ENCODE measurements around the gene ATXN7. TPM values are rescaled to one million over a fixed set of nuclear protein-coding genes. Genes with fewer than 3 reads are reported as not detected.

The ATXN7 gene
- total RNA-seq, 4 donors from 2014 or later = 6.1 to 28.2 (median 20.2) TPM

DNA sequence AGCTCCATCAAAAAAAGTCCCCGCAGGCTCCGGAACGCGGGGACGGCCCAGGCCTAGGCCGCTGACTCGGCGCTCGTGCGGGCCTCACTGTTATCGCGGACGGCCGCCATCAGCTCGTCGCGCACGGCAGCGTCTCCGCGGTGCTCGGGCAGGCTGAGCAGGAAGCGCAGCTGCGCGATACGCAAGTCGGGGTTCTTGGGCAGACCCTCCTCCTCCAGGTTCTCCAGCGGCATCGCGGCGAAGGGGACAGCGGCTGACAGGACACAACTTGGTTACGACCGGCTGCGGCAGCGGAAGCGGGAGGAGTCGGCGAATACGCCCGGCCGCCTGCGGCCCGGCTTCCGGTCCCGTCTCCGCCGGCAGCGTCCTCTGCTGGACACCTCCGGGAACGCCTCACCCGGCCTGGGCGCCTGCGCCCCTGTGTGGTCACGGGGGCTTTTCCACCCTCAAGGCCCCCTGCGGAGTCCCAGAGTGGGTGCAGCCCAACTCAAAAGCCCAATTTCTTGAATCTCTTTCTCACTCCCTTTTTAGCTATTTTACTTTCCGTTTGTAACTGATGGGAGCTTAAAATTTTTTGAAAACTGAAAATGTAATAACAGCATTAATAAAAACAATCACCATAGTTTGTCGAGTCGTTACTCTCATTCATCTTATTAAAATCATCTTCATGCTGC, 159.7 kb downstream of the ATXN7 start, which contains the start of gene PSMD6:
TSS of gene PSMD6 (minus strand) at position 308 of the 674 bp plus-strand sequence. CDS start at position 233, 75 bp downstream.
- intact Hi-C loops (cut with DNase I) = no loop called here
- Histone ChIP-seq H3K27me3 (no peaks in the 10 kb centered on the region), H3K9me3 (no peaks in the 10 kb centered on the region), H3K27ac (peak within 1 kb of the TSS; percentile 82 to 90 (median 86)), H3K36me3 (peaks cover 2 to 34% (median 3%) of the 10 kb centered on the region in 3 donors), H3K4me1 (peaks cover 7 to 31% (median 16%) of the 10 kb centered on the region in 3 donors), H3K4me3 (peak within 1 kb of the TSS; percentile 59 to 97 (median 74))
- TF ChIP-seq CTCF (IDR thresholded peaks at IDR 0.05) (peak; percentile 98 to 99 (median 99)), POLR2A (IDR thresholded peaks at IDR 0.05) (peak in 2 of 4 donors; percentile 11 to 35)
- DNase-seq = peak; percentile 36
- whole genome bisulfite sequencing, 2 donors = 2% methylated on average over 16 to 25 of the region's 59 CpGs

DNA sequence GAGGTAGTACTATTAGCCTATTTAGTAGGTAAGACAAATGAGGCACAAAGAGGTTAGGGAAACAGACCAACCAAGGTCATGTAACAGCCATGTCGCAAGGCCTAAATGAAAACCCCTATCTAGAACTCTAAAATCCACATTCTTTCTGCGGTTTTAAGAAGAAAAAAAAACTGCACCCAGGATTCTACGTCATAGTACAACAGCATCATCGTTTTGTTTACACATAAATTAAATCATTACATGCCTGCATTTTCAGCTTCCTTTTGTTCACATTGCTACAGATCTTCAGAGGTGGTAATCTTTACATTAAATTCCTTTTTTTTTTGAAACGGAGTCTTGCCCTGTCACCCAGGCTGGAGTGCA, 160.2 kb downstream of the ATXN7 start:
- H3K36me3 ChIP-seq = peaks cover 0 to 29% (median under 1%) of the 10 kb centered on the region in 3 donors
- H3K4me3 ChIP-seq = peak overlapping the region; percentile 59 to 97 (median 74)
- peaks cover 0 to 3% (median 0%) of the 10 kb centered on the region in 4 donors for H3K27me3 ChIP-seq
- peak overlapping the region in 3 of 4 donors; percentile 82 to 90 (median 83) for H3K27ac ChIP-seq
- no peak for TF ChIP-seq POLR2A (IDR thresholded peaks at IDR 0.05)
- no peak for TF ChIP-seq CTCF (IDR thresholded peaks at IDR 0.05)
- 64 to 66% methylated on average over 5 of the region's 5 CpGs for WGBS, 2 donors
- no peak for DNase-seq
- peaks cover 7 to 31% (median 16%) of the 10 kb centered on the region in 3 donors for H3K4me1 ChIP-seq
- no peaks in the 10 kb centered on the region for H3K9me3 ChIP-seq
- intact Hi-C loops (cut with DNase I) = no loop called here

- WGBS, 2 donors = 68 to 80% methylated on average over 2 of the region's 2 CpGs
- Histone ChIP-seq H3K9me3 (no peaks in the 10 kb centered on the region), H3K4me3 (no peak overlapping the region), H3K36me3 (peaks cover 0 to 5% (median 0%) of the 10 kb centered on the region in 3 donors), H3K27me3 (peaks cover 0 to 10% (median 0%) of the 10 kb centered on the region in 4 donors), H3K27ac (no peak overlapping the region), H3K4me1 (peaks cover 7 to 33% (median 12%) of the 10 kb centered on the region in 3 donors)
- intact Hi-C loops (cut with DNase I) = no loop called here
- no peak for DNase-seq
- TF ChIP-seq CTCF (IDR thresholded peaks at IDR 0.05) = no peak
Measured at GRCh38 chr3:64026346-64026745, 162.7 kb downstream of the ATXN7 start.

DNA sequence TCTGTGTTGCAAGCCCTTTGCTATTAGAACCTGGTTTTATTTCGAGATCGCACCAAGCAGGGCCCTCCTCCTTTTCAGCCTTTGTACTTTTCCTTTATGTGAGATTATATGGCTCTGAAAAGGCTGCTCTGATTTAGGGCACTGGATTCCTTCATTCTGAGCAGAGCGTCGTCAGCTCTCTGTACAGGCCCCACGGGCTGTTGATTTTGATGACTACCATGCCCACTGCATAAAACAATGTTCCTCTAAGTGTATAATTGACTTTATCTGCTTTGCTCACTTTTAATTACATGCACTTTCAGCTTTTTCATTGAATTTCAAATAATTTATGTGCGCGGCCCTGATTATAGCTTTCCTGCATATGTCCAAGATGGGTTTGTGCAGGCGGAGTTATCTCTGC, 164.0 kb downstream of the ATXN7 start:
- intact Hi-C loops (cut with DNase I) = no loop called here
- H3K4me1 ChIP-seq = peaks cover 0 to 24% (median 0%) of the 10 kb centered on the region in 3 donors

More for the DNA sequence above, 164.0 kb downstream of the ATXN7 start:
- no peak overlapping the region for H3K4me3 ChIP-seq
- H3K27me3 ChIP-seq = peaks cover 0 to 10% (median 0%) of the 10 kb centered on the region in 4 donors
- TF ChIP-seq POLR2A (IDR thresholded peaks at IDR 0.05) (no peak), CTCF (IDR thresholded peaks at IDR 0.05) (no peak)
- no peaks in the 10 kb centered on the region for H3K36me3 ChIP-seq
- no peak for DNase-seq
- 79 to 89% methylated on average over 8 of the region's 8 CpGs for WGBS, 2 donors
- H3K9me3 ChIP-seq = no peaks in the 10 kb centered on the region
- H3K27ac ChIP-seq = no peak overlapping the region

All from esophagus squamous epithelium (tissue), 5 donors.